Smooth muscle cell (in vitro differentiated cells): ENCODE results near the gene HAL. TPM values are rescaled to one million over a fixed set of nuclear protein-coding genes. Genes with fewer than 3 reads are reported as not detected.

ENCODE experiments used
- DNase-seq: peaks from one replicate; lab custom pipeline; 2025; ENCODE audit not compliant: unreplicated experiment; lab: John Stamatoyannopoulos, UW
- H2AFZ ChIP-seq: fragments of 200-600 bp; sonication (generic); 2 replicates; pipeline ENCODE4 v1.6.0; 2016; ENCODE audit warnings: antibody characterized with exemption, low read depth, mild to moderate bottlenecking
- H3F3A ChIP-seq: fragments of 200-600 bp; sonication (generic); 2 replicates; pipeline ENCODE4 v1.6.0; 2017; ENCODE audit warnings: antibody characterized with exemption, low read depth
- H3K27ac ChIP-seq: fragments of 200-600 bp; sonication (generic); 2 replicates; pipeline ENCODE4 v1.5.1; 2016; ENCODE audit warnings: low read depth, mild to moderate bottlenecking
- H3K27me3 ChIP-seq: fragments of 200-600 bp; sonication (generic); 2 replicates; pipeline ENCODE4 v1.6.1; 2016; ENCODE audit warnings: low read depth, mild to moderate bottlenecking
- H3K36me3 ChIP-seq: fragments of 200-600 bp; sonication (generic); 2 replicates; pipeline ENCODE4 v1.5.1; 2016; ENCODE audit warnings: low read depth
- H3K4me1 ChIP-seq: fragments of 200-600 bp; sonication (generic); 2 replicates; pipeline ENCODE4 v1.5.1; 2016; ENCODE audit warnings: low read depth
- H3K4me2 ChIP-seq: fragments of 200-600 bp; sonication (generic); 2 replicates; pipeline ENCODE4 v1.6.0; 2016; ENCODE audit warnings: mild to moderate bottlenecking
- H3K4me3 ChIP-seq: fragments of 200-600 bp; sonication (generic); 2 replicates; pipeline ENCODE4 v1.5.1; 2016; ENCODE audit warnings: mild to moderate bottlenecking
- H3K79me2 ChIP-seq: fragments of 200-600 bp; sonication (generic); 2 replicates; pipeline ENCODE4 v1.6.0; 2016; ENCODE audit warnings: low read depth, mild to moderate bottlenecking
- H3K9ac ChIP-seq: fragments of 200-600 bp; sonication (generic); 2 replicates; pipeline ENCODE4 v1.6.0; 2016; ENCODE audit warnings: low read depth
- H3K9me3 ChIP-seq: fragments of 200-600 bp; sonication (generic); replicated peaks from 2 replicates; pipeline ENCODE4 v1.5.1; 2016; ENCODE audit warnings: low read depth
- H4K20me1 ChIP-seq: fragments of 200-600 bp; sonication (generic); 2 replicates; pipeline ENCODE4 v1.6.0; 2016; ENCODE audit warnings: low read depth
- CTCF ChIP-seq: fragments of 200-600 bp; sonication (generic); IDR thresholded peaks from 2 replicates; pipeline ENCODE4 v1.5.1; 2017; ENCODE audit warnings: borderline replicate concordance, mild to moderate bottlenecking, antibody characterized with exemption; ENCODE audit not compliant: insufficient read depth, poor library complexity, severe bottlenecking
- WGBS: methylation state at CpG from one replicate; pipeline ENCODE4 v1.1.7; 2016; ENCODE audit warnings: low lambda C conversion rate; 5-methylcytosine and 5-hydroxymethylcytosine counted together
- polyA plus RNA-seq: library from polyadenylated mRNA; unstranded; fragments of >200 nt; fragmentation: Nextera tagmentation; extraction: Ambion mirVana; gene quantifications from 2 replicates; pipeline ENCODE4 v1.2.1, GENCODE V29; 2016
- total RNA-seq: library from RNA; depleted of rRNA; stranded (reverse); fragments of >200 nt; gene quantifications from 2 replicates; pipeline ENCODE4 v1.2.3, GENCODE V29; 2014

HAL gene
- total and polyA plus RNA-seq, 2 experiments from 2014 or later = 0.31 TPM; not detected in 1

GRCh38 chr12:95963096-95963495, 33.0 kb downstream of the HAL start:
- Histone ChIP-seq H3K4me1 (peaks cover 3% of the 10 kb centered on the region), H3F3A (no peaks in the 10 kb centered on the region), H3K9me3 (no peaks in the 10 kb centered on the region), H2AFZ (no peak overlapping the region), H3K4me2 (no peak overlapping the region), H3K4me3 (no peak overlapping the region), H3K9ac (no peak overlapping the region), H3K79me2 (no peaks in the 10 kb centered on the region), H3K27me3 (no peaks in the 10 kb centered on the region), H4K20me1 (no peaks in the 10 kb centered on the region), H3K36me3 (no peaks in the 10 kb centered on the region), H3K27ac (no peak overlapping the region)
- peak; percentile 15 for TF ChIP-seq CTCF
- 84% methylated on average over 2 of the region's 2 CpGs for WGBS
- no peak for DNase-seq

DNA sequence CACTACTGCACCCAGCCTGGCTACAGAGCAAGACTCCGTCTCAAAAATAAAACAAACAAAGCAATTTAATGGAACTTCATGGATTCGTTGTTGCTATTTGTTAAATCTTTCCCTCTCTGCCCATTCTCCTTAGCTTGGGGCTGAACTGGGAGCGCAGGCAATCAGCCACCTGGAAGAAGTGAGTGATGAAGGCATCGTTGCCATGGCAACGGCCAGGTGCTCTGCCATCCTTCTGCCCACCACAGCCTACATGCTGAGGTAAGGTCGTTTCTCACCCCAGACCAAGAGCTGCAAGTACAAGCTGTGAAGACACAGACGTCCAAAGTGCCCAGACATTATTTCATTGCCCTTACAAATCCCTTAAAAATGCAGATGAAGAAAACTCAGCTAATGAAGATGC, 33.9 kb downstream of the HAL start:
- Histone ChIP-seq H3K27me3 (no peaks in the 10 kb centered on the region), H4K20me1 (no peaks in the 10 kb centered on the region), H3K79me2 (no peaks in the 10 kb centered on the region), H3K9me3 (no peaks in the 10 kb centered on the region), H3K9ac (no peak overlapping the region), H3K4me1 (peaks cover 8% of the 10 kb centered on the region), H3K27ac (no peak overlapping the region), H3K36me3 (no peaks in the 10 kb centered on the region), H3K4me2 (no peak overlapping the region), H3K4me3 (no peak overlapping the region), H3F3A (no peaks in the 10 kb centered on the region), H2AFZ (no peak overlapping the region)
- no peak for DNase-seq
- TF ChIP-seq CTCF = no peak
- WGBS = 86% methylated on average over 7 of the region's 7 CpGs

DNA sequence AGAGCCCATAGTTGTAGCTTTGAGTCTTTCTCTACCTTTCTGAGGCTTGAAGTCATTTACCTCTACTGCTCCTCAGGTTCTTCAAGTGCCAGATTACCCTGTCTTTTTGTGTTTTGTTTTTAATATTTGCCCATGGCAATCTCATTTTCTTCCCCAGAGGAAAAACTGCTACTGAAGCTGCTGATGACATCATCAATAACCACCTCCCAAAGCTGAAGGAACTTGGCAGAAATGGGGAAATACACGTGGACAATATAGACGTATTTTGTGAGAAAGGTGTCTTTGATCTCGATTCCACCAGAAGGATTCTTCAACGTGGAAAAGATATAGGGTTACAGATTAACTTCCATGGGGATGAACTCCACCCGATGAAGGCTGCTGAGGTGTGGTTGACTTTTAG, 35.9 kb downstream of the HAL start:
- Histone ChIP-seq H3K36me3 (no peaks in the 10 kb centered on the region), H3K79me2 (no peaks in the 10 kb centered on the region), H3K27ac (no peak overlapping the region), H2AFZ (no peak overlapping the region), H3K4me3 (no peak overlapping the region), H3K9ac (no peak overlapping the region), H3K27me3 (no peaks in the 10 kb centered on the region), H3K9me3 (no peaks in the 10 kb centered on the region), H3K4me2 (no peak overlapping the region), H3F3A (no peaks in the 10 kb centered on the region), H3K4me1 (peaks cover 12% of the 10 kb centered on the region), H4K20me1 (no peaks in the 10 kb centered on the region)
- WGBS = 85% methylated on average over 5 of the region's 5 CpGs
- TF ChIP-seq CTCF = no peak
- DNase-seq = no peak

GRCh38 chr12:95959107-95959506, 37.0 kb downstream of the HAL start:
- Histone ChIP-seq H3K36me3 (no peaks in the 10 kb centered on the region), H3K27ac (no peak overlapping the region), H3K9me3 (no peaks in the 10 kb centered on the region), H3K4me1 (peaks cover 12% of the 10 kb centered on the region), H2AFZ (no peak overlapping the region), H3K79me2 (no peaks in the 10 kb centered on the region), H3F3A (no peaks in the 10 kb centered on the region), H3K4me3 (no peak overlapping the region), H4K20me1 (no peaks in the 10 kb centered on the region), H3K9ac (no peak overlapping the region), H3K4me2 (no peak overlapping the region), H3K27me3 (no peaks in the 10 kb centered on the region)
- DNase-seq = no peak
- no peak for TF ChIP-seq CTCF
- 78% methylated on average over 1 of the region's 1 CpG for WGBS
